HG03565 (cell line): ENCODE measurements around the gene MMRN2.

ENCODE experiments used
- ATAC-seq: cut with Tn5 transposase; IDR thresholded peaks from one replicate; pipeline ENCODE4 v1.9.1; 2021; ENCODE audit warnings: mild to moderate bottlenecking, moderate library complexity; ENCODE audit not compliant: unreplicated experiment

The MMRN2 gene

GRCh38 chr10:86970162-86970981, 13.0 kb upstream of the MMRN2 start:
- no peak for ATAC-seq

GRCh38 chr10:86969421-86970041, 12.1 kb upstream of the MMRN2 start:
- ATAC-seq, result no peak

GRCh38 chr10:86968994-86969355, 11.6 kb upstream of the MMRN2 start:
- ATAC-seq, result no peak

- ATAC-seq, result no peak
These were observed 11.0 kb upstream of the MMRN2 start, which contains the start of gene ADIRF for GRCh38 chr10:86968271-86968993. Gene ADIRF, plus strand, starts transcription at chr10:86968482. Its CDS starts 63 bp downstream, at chr10:86968545.

GRCh38 chr10:86967481-86967941, 10.1 kb upstream of the MMRN2 start:
- no peak for ATAC-seq

- no peak for ATAC-seq
These were observed 8.7 kb upstream of the MMRN2 start for GRCh38 chr10:86965986-86966654.

- ATAC-seq, result no peak
These were observed 7.4 kb upstream of the MMRN2 start for GRCh38 chr10:86964847-86965190.

GRCh38 chr10:86964061-86964846, 6.8 kb upstream of the MMRN2 start:
- no peak for ATAC-seq

GRCh38 chr10:86963341-86963919, 6.0 kb upstream of the MMRN2 start:
- ATAC-seq, result no peak

GRCh38 chr10:86962981-86963310, 5.5 kb upstream of the MMRN2 start:
- ATAC-seq, result no peak

- no peak for ATAC-seq
These were observed 4.9 kb upstream of the MMRN2 start for GRCh38 chr10:86962136-86962980.

GRCh38 chr10:86961481-86962091, 4.2 kb upstream of the MMRN2 start:
- no peak for ATAC-seq

GRCh38 chr10:86960863-86961434, 3.5 kb upstream of the MMRN2 start:
- no peak for ATAC-seq

GRCh38 chr10:86960003-86960862, 2.8 kb upstream of the MMRN2 start:
- ATAC-seq, result peak; percentile 81

GRCh38 chr10:86959737-86960002, 2.3 kb upstream of the MMRN2 start:
- no peak for ATAC-seq

GRCh38 chr10:86958901-86959736, 1.7 kb upstream of the MMRN2 start:
- no peak for ATAC-seq
